ENCODE measurements around the gene PCDHB16.

Gene PCDHB16

DNA sequence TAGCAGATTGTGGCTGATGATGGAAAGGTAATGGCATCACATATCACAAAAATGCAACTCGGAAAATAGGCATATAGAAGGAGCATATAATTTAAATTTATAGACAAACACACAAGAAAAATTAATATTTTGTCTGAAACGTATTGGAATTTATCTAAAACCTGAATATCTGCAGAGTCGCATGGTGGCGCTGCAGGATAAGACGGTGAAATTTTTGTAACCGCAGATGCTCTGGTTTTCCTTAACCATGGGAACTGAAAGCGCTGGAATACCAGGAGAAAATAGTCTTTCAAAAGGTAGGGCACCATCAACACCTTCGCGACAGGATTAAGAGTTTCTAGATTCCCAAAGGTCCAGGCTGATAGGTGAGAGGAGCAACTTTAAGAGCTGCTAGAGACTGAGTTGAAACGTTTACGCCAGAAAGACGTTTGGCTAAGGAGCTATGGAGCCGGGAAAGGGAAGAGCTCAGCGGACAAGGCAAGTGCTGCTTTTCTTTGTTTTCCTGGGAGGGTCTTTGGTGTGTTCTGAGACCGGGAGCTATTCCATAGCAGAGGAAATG is 52.0 kb downstream of the PCDHB16 start:
- no peak for DNase-seq (ENCODE audit: low read depth)

Measured in HS-27A (cell line).